Spleen (tissue), 7 donors: ENCODE data around the gene CLEC10A.

ENCODE experiments used
- CTCF ChIP-seq, 11 experiments: fragments of 200-600 bp in 7 of 11; fragments of 450-650 bp in 4 of 11; sonication (generic) in 4 of 11; IDR thresholded peaks in 8 of 11; conservative IDR thresholded peaks in 3 of 11; 1 replicate in 7 of 11; 2 replicates in 4 of 11; pipeline versions ENCODE4 v1.4.0 to v1.8.0; 2016 to 2021; ENCODE audit warnings: antibody characterized with exemption in 11 of 11, inconsistent platforms in 4 of 11, mild to moderate bottlenecking in 1 of 11
- POLR2A ChIP-seq, 3 donors: fragments of 450-650 bp; IDR thresholded peaks; one replicate each; pipeline ENCODE4 v1.5.1; 2017; ENCODE audit warnings: antibody characterized with exemption in 3 of 3, mild to moderate bottlenecking in 1 of 3
- POLR2AphosphoS5 ChIP-seq, 3 donors: sonication (generic); formaldehyde crosslinking; IDR thresholded peaks; one replicate each; pipeline ENCODE4 v1.5.1; 2017; ENCODE audit warnings: antibody characterized with exemption in 3 of 3
- donor health status: DM: no; HTN: no; CAD: no; lungs with moderate emphysema.
- donor health status: DM: no; HTN: no; CAD: no.
- donor health status: DM: no; HTN: no; CAD: no.

GRCh38 chr17:7095625-7096024 lies 15.6 kb upstream of the CLEC10A start:
- TF ChIP-seq CTCF (IDR thresholded peaks at IDR 0.05 in 8 of 11, conservative IDR thresholded peaks at IDR 0.05 in 3 of 11) (no peak), POLR2AphosphoS5 (IDR thresholded peaks at IDR 0.05) (no peak), POLR2A (IDR thresholded peaks at IDR 0.05) (no peak)
